Breast epithelium (tissue), 4 donors: ENCODE results near the gene MRPL9. TPM values are rescaled to one million over a fixed set of nuclear protein-coding genes. Genes with fewer than 3 reads are reported as not detected.
A peak's percentile ranks its signal among the peaks of the same experiment; 100 is the strongest.

Experiments
- DNase-seq, 2 donors: peaks; one replicate each; pipeline ENCODE4 v3.0.0-alpha.2; 2019; ENCODE audit warnings: low spot score in 2 of 2
- H3K27ac ChIP-seq, 2 donors: fragments of 200-600 bp; sonication (generic) in 1 of 2; one replicate each; pipeline ENCODE4 v1.5.1; 2016 to 2019; ENCODE audit warnings: mild to moderate bottlenecking in 1 of 2
- H3K27me3 ChIP-seq, 2 donors: fragments of 200-600 bp; sonication (generic) in 1 of 2; one replicate each; pipeline versions ENCODE4 v1.5.1 to v1.6.0; 2017 to 2019; ENCODE audit warnings: control low read depth in 1 of 2, mild to moderate bottlenecking in 1 of 2
- H3K36me3 ChIP-seq: fragments of 200-600 bp; one replicate; pipeline ENCODE4 v1.5.1; 2019
- H3K4me1 ChIP-seq, 2 donors: fragments of 200-600 bp; sonication (generic); one replicate each; pipeline ENCODE4 v1.5.1; 2016 to 2019; ENCODE audit warnings: control low read depth in 1 of 2
- H3K4me3 ChIP-seq, 3 donors: fragments of 200-600 bp; sonication (generic); 1 replicate in 2 of 3; 2 replicates in 1 of 3; pipeline ENCODE4 v1.5.1; 2016 to 2019; ENCODE audit warnings: mild to moderate bottlenecking in 3 of 3, moderate library complexity in 2 of 3
- H3K9me3 ChIP-seq, 2 donors: fragments of 200-600 bp; sonication (generic) in 1 of 2; one replicate each; pipeline ENCODE4 v1.5.1; 2016 to 2019; ENCODE audit warnings: control low read depth in 1 of 2
- CTCF ChIP-seq, 3 donors: fragments of 450-650 bp; IDR thresholded peaks; one replicate each; pipeline ENCODE4 v1.5.1; 2016 to 2017; ENCODE audit warnings: antibody characterized with exemption in 3 of 3, mild to moderate bottlenecking in 3 of 3, moderate library complexity in 3 of 3
- POLR2A ChIP-seq: fragments of 450-650 bp; IDR thresholded peaks from one replicate; pipeline ENCODE4 v1.6.1; 2016; ENCODE audit warnings: antibody characterized with exemption, mild to moderate bottlenecking, moderate library complexity
- POLR2AphosphoS5 ChIP-seq, 3 donors: sonication (generic); formaldehyde crosslinking; IDR thresholded peaks; one replicate each; pipeline ENCODE4 v1.6.1; 2017; ENCODE audit warnings: antibody characterized with exemption in 3 of 3
- intact Hi-C: fragments of 100-400 bp; cut with DNase I; formaldehyde crosslinking; loops from one replicate; pipeline ENCODE4 v1.15.1; 2023; ENCODE audit warnings: low total_unique reads
- total RNA-seq, 3 donors: library from RNA; depleted of rRNA; stranded (reverse); fragments of >200 nt; gene quantifications; one replicate each; pipeline ENCODE4 v1.1.0, GENCODE V29; 2016

The MRPL9 gene
- total RNA-seq, 3 donors from 2014 or later = 58.3 to 68.5 (median 66.9) TPM

GRCh38 chr1:151729157-151729965, 33.9 kb downstream of the MRPL9 start:
- H3K27ac ChIP-seq = no peak overlapping the region
- intact Hi-C loops = no loop called here
- H3K36me3 ChIP-seq = no peaks in the 10 kb centered on the region
- TF ChIP-seq POLR2A = no peak
- TF ChIP-seq POLR2AphosphoS5 (IDR thresholded peaks at IDR 0.05) = no peak
- no peak for TF ChIP-seq CTCF (IDR thresholded peaks at IDR 0.05)
- H3K4me1 ChIP-seq = no peaks in the 10 kb centered on the region
- no peaks in the 10 kb centered on the region for H3K9me3 ChIP-seq
- no peak for DNase-seq
- no peak overlapping the region for H3K4me3 ChIP-seq
- no peaks in the 10 kb centered on the region for H3K27me3 ChIP-seq

- intact Hi-C loops = no loop called here
- no peaks in the 10 kb centered on the region for H3K9me3 ChIP-seq
- H3K4me1 ChIP-seq = no peaks in the 10 kb centered on the region
- no peaks in the 10 kb centered on the region for H3K27me3 ChIP-seq
- TF ChIP-seq POLR2A = no peak
- TF ChIP-seq POLR2AphosphoS5 (IDR thresholded peaks at IDR 0.05) = no peak
- no peak for TF ChIP-seq CTCF (IDR thresholded peaks at IDR 0.05)
- no peak overlapping the region for H3K27ac ChIP-seq
- DNase-seq = no peak
- H3K4me3 ChIP-seq = peak overlapping the region in 1 of 3 donors; percentile 11
- H3K36me3 ChIP-seq = no peaks in the 10 kb centered on the region
Observed at GRCh38 chr1:151728151-151729054, 34.9 kb downstream of the MRPL9 start.

GRCh38 chr1:151723726-151724370, 39.4 kb downstream of the MRPL9 start:
- H3K9me3 ChIP-seq = no peaks in the 10 kb centered on the region
- no peak for DNase-seq
- no peaks in the 10 kb centered on the region for H3K27me3 ChIP-seq
- no peak overlapping the region for H3K27ac ChIP-seq
- no peaks in the 10 kb centered on the region for H3K4me1 ChIP-seq
- H3K4me3 ChIP-seq = no peak overlapping the region
- intact Hi-C loops = no loop called here
- H3K36me3 ChIP-seq = no peaks in the 10 kb centered on the region
- TF ChIP-seq POLR2A (no peak), CTCF (IDR thresholded peaks at IDR 0.05) (no peak), POLR2AphosphoS5 (IDR thresholded peaks at IDR 0.05) (no peak)

GRCh38 chr1:151721788-151722510, 41.3 kb downstream of the MRPL9 start:
- H3K36me3 ChIP-seq = no peaks in the 10 kb centered on the region
- H3K9me3 ChIP-seq = no peaks in the 10 kb centered on the region
- DNase-seq = no peak
- no peaks in the 10 kb centered on the region for H3K4me1 ChIP-seq
- peaks cover 0 to 12% of the 10 kb centered on the region in 2 donors for H3K27me3 ChIP-seq
- peak overlapping the region; percentile 37 to 57 (median 43) for H3K4me3 ChIP-seq
- intact Hi-C loops = no loop called here
- H3K27ac ChIP-seq = no peak overlapping the region
- TF ChIP-seq POLR2AphosphoS5 (IDR thresholded peaks at IDR 0.05) = no peak
- TF ChIP-seq POLR2A = no peak
- TF ChIP-seq CTCF (IDR thresholded peaks at IDR 0.05) = no peak
